ENCODE results near the gene RAB44.
"Not testable (repeated sequence)": the region's sequence is repeated elsewhere in the genome, so short reads cannot be mapped to it uniquely, and the experiment has no call there.

The RAB44 gene

GRCh38 chr6:36697481-36697903, at the start of gene RAB44:
TSS of gene RAB44 (plus strand) at chr6:36697826. CDS start at chr6:36704236, 6,410 bp downstream.
- no peak for DNase-seq (ENCODE audit: low read depth, low spot score)

- DNase-seq (ENCODE audit: low read depth, low spot score) = no peak
Observed at GRCh38 chr6:36649086-36649485, 48.5 kb upstream of the RAB44 start.

GRCh38 chr6:36649701-36650484, 47.7 kb upstream of the RAB44 start:
- no peak for DNase-seq (ENCODE audit: low read depth, low spot score)

GRCh38 chr6:36650848-36651478, 46.7 kb upstream of the RAB44 start:
- DNase-seq (ENCODE audit: low read depth, low spot score) = no peak

- no peak for DNase-seq (ENCODE audit: low read depth, low spot score)
Observed at GRCh38 chr6:36651659-36652379, 45.8 kb upstream of the RAB44 start.

GRCh38 chr6:36654469-36654868, 43.2 kb upstream of the RAB44 start:
- DNase-seq (ENCODE audit: low read depth, low spot score) = not testable (repeated sequence)

GRCh38 chr6:36655085-36655724, 42.4 kb upstream of the RAB44 start:
- no peak for DNase-seq (ENCODE audit: low read depth, low spot score)

GRCh38 chr6:36656441-36656840, 41.2 kb upstream of the RAB44 start:
- no peak for DNase-seq (ENCODE audit: low read depth, low spot score)

GRCh38 chr6:36657271-36657670, 40.4 kb upstream of the RAB44 start:
- DNase-seq (ENCODE audit: low read depth, low spot score) = no peak

- DNase-seq (ENCODE audit: low read depth, low spot score) = no peak
Observed at GRCh38 chr6:36657942-36658544, 39.6 kb upstream of the RAB44 start.

GRCh38 chr6:36659271-36659670, 38.4 kb upstream of the RAB44 start:
- DNase-seq (ENCODE audit: low read depth, low spot score) = no peak

GRCh38 chr6:36660771-36661471, 36.7 kb upstream of the RAB44 start:
- DNase-seq (ENCODE audit: low read depth, low spot score) = no peak

GRCh38 chr6:36662380-36662779, 35.2 kb upstream of the RAB44 start:
- no peak for DNase-seq (ENCODE audit: low read depth, low spot score)

- DNase-seq (ENCODE audit: low read depth, low spot score) = no peak
Observed at GRCh38 chr6:36662827-36663256, 34.8 kb upstream of the RAB44 start.

- DNase-seq (ENCODE audit: low read depth, low spot score) = no peak
Observed at GRCh38 chr6:36663504-36664446, 33.9 kb upstream of the RAB44 start.

- no peak for DNase-seq (ENCODE audit: low read depth, low spot score)
Observed at GRCh38 chr6:36665180-36665579, 32.4 kb upstream of the RAB44 start.

- no peak for DNase-seq (ENCODE audit: low read depth, low spot score)
Observed at GRCh38 chr6:36666287-36666686, 31.3 kb upstream of the RAB44 start.

- no peak for DNase-seq (ENCODE audit: low read depth, low spot score)
Observed at GRCh38 chr6:36666826-36667591, 30.6 kb upstream of the RAB44 start.

GRCh38 chr6:36668591-36668990, 29.0 kb upstream of the RAB44 start:
- no peak for DNase-seq (ENCODE audit: low read depth, low spot score)
